HepG2 (cell line): ENCODE data around the gene KIRREL2.

Experiments
- HCFC1 ChIP-seq: fragments of 150-350 bp; IDR thresholded peaks from 2 replicates; pipeline ENCODE4 v1.6.1; 2014; ENCODE audit warnings: low read depth, low read length
- SAP130 ChIP-seq: IDR thresholded peaks from 2 replicates; pipeline ENCODE4 v1.6.1; 2016; ENCODE audit warnings: low read depth
- SP1 ChIP-seq, 2 experiments: fragments of 450-650 bp in 1 of 2; sonication (generic) in 1 of 2; formaldehyde crosslinking in 1 of 2; IDR thresholded peaks; 2 replicates each; pipeline versions ENCODE4 v1.4.0 to v1.6.1; 2016 to 2020; ENCODE audit warnings: missing genetic modification reagents in 1 of 2
- TF ChIP-seq, protein P1 (sequence below): sonication (generic); formaldehyde crosslinking; IDR thresholded peaks from 2 replicates; pipeline ENCODE4 v1.5.0; 2020; ENCODE audit warnings: mild to moderate bottlenecking, missing genetic modification reagents, moderate library complexity

- no peak for TF ChIP-seq SAP130
- no peak for TF ChIP-seq HCFC1
- TF ChIP-seq SP1 (IDR thresholded peaks at IDR 0.05) = no peak
- no peak for TF ChIP-seq SP1 (CRISPR knock-in tag; IDR thresholded peaks at IDR 0.05)
- TF ChIP-seq, protein P1, sequence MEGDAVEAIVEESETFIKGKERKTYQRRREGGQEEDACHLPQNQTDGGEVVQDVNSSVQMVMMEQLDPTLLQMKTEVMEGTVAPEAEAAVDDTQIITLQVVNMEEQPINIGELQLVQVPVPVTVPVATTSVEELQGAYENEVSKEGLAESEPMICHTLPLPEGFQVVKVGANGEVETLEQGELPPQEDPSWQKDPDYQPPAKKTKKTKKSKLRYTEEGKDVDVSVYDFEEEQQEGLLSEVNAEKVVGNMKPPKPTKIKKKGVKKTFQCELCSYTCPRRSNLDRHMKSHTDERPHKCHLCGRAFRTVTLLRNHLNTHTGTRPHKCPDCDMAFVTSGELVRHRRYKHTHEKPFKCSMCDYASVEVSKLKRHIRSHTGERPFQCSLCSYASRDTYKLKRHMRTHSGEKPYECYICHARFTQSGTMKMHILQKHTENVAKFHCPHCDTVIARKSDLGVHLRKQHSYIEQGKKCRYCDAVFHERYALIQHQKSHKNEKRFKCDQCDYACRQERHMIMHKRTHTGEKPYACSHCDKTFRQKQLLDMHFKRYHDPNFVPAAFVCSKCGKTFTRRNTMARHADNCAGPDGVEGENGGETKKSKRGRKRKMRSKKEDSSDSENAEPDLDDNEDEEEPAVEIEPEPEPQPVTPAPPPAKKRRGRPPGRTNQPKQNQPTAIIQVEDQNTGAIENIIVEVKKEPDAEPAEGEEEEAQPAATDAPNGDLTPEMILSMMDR (CRISPR knock-in tag) = no peak
These were observed 7.7 kb upstream of the KIRREL2 start for GRCh38 chr19:35848919-35849505.
